Measurements from ENCODE around the gene ERBB2. TPM values are rescaled to one million over a fixed set of nuclear protein-coding genes. Genes with fewer than 3 reads are reported as not detected.

ERBB2 gene
- total RNA-seq, 4 donors from 2014 or later, result 8.5 to 13.2 (median 12.3) TPM

GRCh38 chr17:39744075-39744835, 44.4 kb downstream of the ERBB2 start:
- no peak for TF ChIP-seq CTCF (IDR thresholded peaks at IDR 0.05; ENCODE audit: low read depth)

GRCh38 chr17:39744836-39745215, 45.0 kb downstream of the ERBB2 start:
- TF ChIP-seq CTCF (IDR thresholded peaks at IDR 0.05; ENCODE audit: low read depth), result no peak

- no peak for TF ChIP-seq CTCF (IDR thresholded peaks at IDR 0.05; ENCODE audit: low read depth)
Observed at GRCh38 chr17:39745335-39746144, 45.7 kb downstream of the ERBB2 start.

- TF ChIP-seq CTCF (IDR thresholded peaks at IDR 0.05; ENCODE audit: low read depth), result no peak
Observed at GRCh38 chr17:39746145-39746461, 46.2 kb downstream of the ERBB2 start.

- no peak for TF ChIP-seq CTCF (IDR thresholded peaks at IDR 0.05; ENCODE audit: low read depth)
Observed at GRCh38 chr17:39747745-39748144, 47.9 kb downstream of the ERBB2 start.

- no peak for TF ChIP-seq CTCF (IDR thresholded peaks at IDR 0.05; ENCODE audit: low read depth)
Observed at GRCh38 chr17:39750131-39751015, 50.5 kb downstream of the ERBB2 start.
